K562 (cell line): ENCODE measurements around the gene INO80E.

Experiments used
- MECOM ChIP-seq: fragments of 250-450 bp; sonication (Bioruptor Pico); IDR thresholded peaks from 2 replicates; pipeline ENCODE4 v1.8.0; 2022; ENCODE audit warnings: inconsistent platforms
- ZNF263 ChIP-seq: sonication (generic); formaldehyde crosslinking; IDR thresholded peaks from 2 replicates; pipeline ENCODE4 v1.8.0; 2022; ENCODE audit warnings: mild to moderate bottlenecking, missing genetic modification reagents, borderline replicate concordance

- TF ChIP-seq MECOM (CRISPR knock-in tag): no peak
- TF ChIP-seq ZNF263 (CRISPR knock-in tag): no peak
Measured at GRCh38 chr16:30000735-30001631, 4.9 kb downstream of the INO80E start.
